Ovary (tissue), 3 donors: ENCODE measurements around the gene GRIA4.

ENCODE experiments used
- CTCF ChIP-seq, 3 donors: fragments of 450-650 bp in 2 of 3; fragments of 200-600 bp in 1 of 3; IDR thresholded peaks; one replicate each; pipeline versions ENCODE4 v1.5.1 to v1.8.0; 2016 to 2022; ENCODE audit warnings: antibody characterized with exemption in 3 of 3, mild to moderate bottlenecking in 1 of 3
- EP300 ChIP-seq: sonication (generic); formaldehyde crosslinking; IDR thresholded peaks from one replicate; pipeline ENCODE4 v1.6.1; 2017; ENCODE audit warnings: antibody characterized with exemption
- POLR2A ChIP-seq: fragments of 450-650 bp; IDR thresholded peaks from one replicate; pipeline ENCODE4 v1.6.1; 2017; ENCODE audit warnings: antibody characterized with exemption, mild to moderate bottlenecking, moderate library complexity
- donor health status: DM: no; HTN: no; CAD: no.

GRCh38 chr11:105693075-105693759 lies 83.3 kb downstream of the GRIA4 start:
- TF ChIP-seq CTCF (IDR thresholded peaks at IDR 0.05) (no peak), EP300 (no peak), POLR2A (no peak)
